ENCODE results near the gene CENPN. TPM values are rescaled to one million over a fixed set of nuclear protein-coding genes. Genes with fewer than 3 reads are reported as not detected.

Gene CENPN
- total and polyA plus RNA-seq, 10 of the 15 experiments (the other 5 are each of a cell fraction or from before 2014, with no cell fraction given), result 39.8 to 143 (median 66.8) TPM

DNA sequence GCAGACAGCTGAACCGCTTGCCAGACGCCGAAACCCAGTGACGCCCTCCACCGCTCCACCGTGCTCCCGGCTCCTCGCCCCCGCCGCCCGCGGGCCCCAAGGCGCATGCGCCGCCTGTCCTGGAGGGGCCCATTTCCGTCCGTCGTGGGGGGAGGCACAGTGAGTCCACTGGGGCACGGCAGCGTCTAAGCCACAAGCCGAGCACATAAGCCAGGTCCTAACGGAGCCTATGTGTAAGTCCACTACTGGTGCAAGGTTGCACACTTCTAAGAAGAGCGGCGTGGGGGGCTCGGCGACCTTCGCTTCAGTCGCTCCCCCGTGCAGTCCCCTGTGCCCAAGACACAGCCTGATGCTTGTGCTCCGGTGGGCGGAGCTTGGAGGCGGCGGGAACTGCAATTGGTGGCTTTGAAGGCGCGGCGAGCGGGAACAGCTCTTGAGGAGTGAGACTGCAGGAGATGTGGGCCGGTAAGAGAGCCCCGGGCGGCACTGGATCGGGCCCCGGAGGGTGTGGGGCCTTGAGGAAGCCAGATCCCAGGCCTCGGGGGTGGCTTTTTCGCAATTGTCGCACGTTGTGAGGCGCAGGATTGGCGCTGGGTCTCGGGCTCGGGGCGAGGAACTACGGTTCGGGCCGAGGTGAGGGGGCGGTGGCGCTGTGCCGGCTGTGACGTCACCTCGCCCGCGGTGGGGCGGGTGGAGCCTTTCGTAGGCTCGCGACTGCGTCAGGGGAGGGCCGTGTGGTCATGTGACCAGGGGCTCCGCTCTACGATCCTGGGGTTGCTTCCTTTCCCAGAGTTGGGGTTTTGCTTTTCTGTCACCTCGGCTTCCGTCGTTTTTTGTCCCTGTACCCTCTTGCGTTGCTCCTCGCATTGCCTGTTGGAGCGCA, at the start of gene CENPN, which contains the start of gene CMC2 (continued):
- no peak for TF ChIP-seq ETV6 (conservative IDR thresholded peaks at IDR 0.05 in 1 of 2, IDR thresholded peaks at IDR 0.05 in 1 of 2; ENCODE audit: borderline replicate concordance in 1 of 2, low read depth in 1 of 2)
- TF ChIP-seq GATAD2B (conservative IDR thresholded peaks at IDR 0.05; ENCODE audit: low read depth), result no peak
- TF ChIP-seq, protein P1, sequence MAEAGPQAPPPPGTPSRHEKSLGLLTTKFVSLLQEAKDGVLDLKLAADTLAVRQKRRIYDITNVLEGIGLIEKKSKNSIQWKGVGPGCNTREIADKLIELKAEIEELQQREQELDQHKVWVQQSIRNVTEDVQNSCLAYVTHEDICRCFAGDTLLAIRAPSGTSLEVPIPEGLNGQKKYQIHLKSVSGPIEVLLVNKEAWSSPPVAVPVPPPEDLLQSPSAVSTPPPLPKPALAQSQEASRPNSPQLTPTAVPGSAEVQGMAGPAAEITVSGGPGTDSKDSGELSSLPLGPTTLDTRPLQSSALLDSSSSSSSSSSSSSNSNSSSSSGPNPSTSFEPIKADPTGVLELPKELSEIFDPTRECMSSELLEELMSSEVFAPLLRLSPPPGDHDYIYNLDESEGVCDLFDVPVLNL (IDR thresholded peaks at IDR 0.05; ENCODE audit: low read depth, low read length), result peak; percentile 99
- TF ChIP-seq BCLAF1 (IDR thresholded peaks at IDR 0.05), result peak; percentile 100
- peak; percentile 99 for TF ChIP-seq SREBF1 (IDR thresholded peaks at IDR 0.05; ENCODE audit: low read length)
- TF ChIP-seq, protein P2, sequence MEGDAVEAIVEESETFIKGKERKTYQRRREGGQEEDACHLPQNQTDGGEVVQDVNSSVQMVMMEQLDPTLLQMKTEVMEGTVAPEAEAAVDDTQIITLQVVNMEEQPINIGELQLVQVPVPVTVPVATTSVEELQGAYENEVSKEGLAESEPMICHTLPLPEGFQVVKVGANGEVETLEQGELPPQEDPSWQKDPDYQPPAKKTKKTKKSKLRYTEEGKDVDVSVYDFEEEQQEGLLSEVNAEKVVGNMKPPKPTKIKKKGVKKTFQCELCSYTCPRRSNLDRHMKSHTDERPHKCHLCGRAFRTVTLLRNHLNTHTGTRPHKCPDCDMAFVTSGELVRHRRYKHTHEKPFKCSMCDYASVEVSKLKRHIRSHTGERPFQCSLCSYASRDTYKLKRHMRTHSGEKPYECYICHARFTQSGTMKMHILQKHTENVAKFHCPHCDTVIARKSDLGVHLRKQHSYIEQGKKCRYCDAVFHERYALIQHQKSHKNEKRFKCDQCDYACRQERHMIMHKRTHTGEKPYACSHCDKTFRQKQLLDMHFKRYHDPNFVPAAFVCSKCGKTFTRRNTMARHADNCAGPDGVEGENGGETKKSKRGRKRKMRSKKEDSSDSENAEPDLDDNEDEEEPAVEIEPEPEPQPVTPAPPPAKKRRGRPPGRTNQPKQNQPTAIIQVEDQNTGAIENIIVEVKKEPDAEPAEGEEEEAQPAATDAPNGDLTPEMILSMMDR (IDR thresholded peaks at IDR 0.05 in 2 of 3, conservative IDR thresholded peaks at IDR 0.05 in 1 of 3; ENCODE audit: control insufficient read depth in 2 of 3, extremely low read depth in 1 of 3, insufficient read depth in 1 of 3, low read depth in 3 of 3, low read length in 3 of 3), result 0 out of 6 replicates have a peak, but pooled peaks of 2 of the 3 experiments have one; percentile 1 to 7
- TF ChIP-seq RAD51 (IDR thresholded peaks at IDR 0.05), result peak; percentile 97
- no peak for TF ChIP-seq ESRRA (IDR thresholded peaks at IDR 0.05; ENCODE audit: low read length)
- TF ChIP-seq JUND (IDR thresholded peaks at IDR 0.05; ENCODE audit: low read depth, low read length), result peak; percentile 100
- TF ChIP-seq RBBP5 (conservative IDR thresholded peaks at IDR 0.05), result no peak
- TF ChIP-seq, protein P3, sequence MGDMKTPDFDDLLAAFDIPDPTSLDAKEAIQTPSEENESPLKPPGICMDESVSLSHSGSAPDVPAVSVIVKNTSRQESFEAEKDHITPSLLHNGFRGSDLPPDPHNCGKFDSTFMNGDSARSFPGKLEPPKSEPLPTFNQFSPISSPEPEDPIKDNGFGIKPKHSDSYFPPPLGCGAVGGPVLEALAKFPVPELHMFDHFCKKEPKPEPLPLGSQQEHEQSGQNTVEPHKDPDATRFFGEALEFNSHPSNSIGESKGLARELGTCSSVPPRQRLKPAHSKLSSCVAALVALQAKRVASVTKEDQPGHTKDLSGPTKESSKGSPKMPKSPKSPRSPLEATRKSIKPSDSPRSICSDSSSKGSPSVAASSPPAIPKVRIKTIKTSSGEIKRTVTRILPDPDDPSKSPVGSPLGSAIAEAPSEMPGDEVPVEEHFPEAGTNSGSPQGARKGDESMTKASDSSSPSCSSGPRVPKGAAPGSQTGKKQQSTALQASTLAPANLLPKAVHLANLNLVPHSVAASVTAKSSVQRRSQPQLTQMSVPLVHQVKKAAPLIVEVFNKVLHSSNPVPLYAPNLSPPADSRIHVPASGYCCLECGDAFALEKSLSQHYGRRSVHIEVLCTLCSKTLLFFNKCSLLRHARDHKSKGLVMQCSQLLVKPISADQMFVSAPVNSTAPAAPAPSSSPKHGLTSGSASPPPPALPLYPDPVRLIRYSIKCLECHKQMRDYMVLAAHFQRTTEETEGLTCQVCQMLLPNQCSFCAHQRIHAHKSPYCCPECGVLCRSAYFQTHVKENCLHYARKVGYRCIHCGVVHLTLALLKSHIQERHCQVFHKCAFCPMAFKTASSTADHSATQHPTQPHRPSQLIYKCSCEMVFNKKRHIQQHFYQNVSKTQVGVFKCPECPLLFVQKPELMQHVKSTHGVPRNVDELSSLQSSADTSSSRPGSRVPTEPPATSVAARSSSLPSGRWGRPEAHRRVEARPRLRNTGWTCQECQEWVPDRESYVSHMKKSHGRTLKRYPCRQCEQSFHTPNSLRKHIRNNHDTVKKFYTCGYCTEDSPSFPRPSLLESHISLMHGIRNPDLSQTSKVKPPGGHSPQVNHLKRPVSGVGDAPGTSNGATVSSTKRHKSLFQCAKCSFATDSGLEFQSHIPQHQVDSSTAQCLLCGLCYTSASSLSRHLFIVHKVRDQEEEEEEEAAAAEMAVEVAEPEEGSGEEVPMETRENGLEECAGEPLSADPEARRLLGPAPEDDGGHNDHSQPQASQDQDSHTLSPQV (IDR thresholded peaks at IDR 0.05), result no peak
- TF ChIP-seq, protein P4, sequence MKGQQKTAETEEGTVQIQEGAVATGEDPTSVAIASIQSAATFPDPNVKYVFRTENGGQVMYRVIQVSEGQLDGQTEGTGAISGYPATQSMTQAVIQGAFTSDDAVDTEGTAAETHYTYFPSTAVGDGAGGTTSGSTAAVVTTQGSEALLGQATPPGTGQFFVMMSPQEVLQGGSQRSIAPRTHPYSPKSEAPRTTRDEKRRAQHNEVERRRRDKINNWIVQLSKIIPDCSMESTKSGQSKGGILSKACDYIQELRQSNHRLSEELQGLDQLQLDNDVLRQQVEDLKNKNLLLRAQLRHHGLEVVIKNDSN (IDR thresholded peaks at IDR 0.05; ENCODE audit: borderline replicate concordance, extremely low read length, insufficient read depth, low read depth, low read length), result peak; percentile 91
- no peak for TF ChIP-seq SREBF2 (IDR thresholded peaks at IDR 0.05; ENCODE audit: low read length)

All from GM12878 (cell line).